ENCODE results near the gene AHCYL2.

DNA sequence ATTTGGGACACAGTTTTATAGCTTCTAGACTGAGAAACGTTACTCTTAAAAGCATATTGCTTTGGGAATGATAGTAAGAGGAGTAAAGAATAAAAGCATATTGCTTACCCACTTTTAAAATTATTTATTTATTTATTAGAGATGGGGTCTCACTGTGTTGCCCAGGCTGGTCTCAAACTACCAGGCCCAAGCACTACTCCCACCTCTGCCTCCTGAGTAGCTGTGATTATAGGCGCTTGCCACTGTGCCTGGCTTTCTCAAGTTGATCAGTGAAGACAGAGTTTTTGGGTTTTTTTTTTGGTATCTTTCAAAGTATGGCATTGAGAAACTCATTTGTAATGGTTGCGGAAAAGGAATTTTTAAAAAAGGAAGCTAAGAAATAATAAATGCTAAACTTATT, 68.0 kb downstream of the AHCYL2 start:
- TF ChIP-seq, protein P1, sequence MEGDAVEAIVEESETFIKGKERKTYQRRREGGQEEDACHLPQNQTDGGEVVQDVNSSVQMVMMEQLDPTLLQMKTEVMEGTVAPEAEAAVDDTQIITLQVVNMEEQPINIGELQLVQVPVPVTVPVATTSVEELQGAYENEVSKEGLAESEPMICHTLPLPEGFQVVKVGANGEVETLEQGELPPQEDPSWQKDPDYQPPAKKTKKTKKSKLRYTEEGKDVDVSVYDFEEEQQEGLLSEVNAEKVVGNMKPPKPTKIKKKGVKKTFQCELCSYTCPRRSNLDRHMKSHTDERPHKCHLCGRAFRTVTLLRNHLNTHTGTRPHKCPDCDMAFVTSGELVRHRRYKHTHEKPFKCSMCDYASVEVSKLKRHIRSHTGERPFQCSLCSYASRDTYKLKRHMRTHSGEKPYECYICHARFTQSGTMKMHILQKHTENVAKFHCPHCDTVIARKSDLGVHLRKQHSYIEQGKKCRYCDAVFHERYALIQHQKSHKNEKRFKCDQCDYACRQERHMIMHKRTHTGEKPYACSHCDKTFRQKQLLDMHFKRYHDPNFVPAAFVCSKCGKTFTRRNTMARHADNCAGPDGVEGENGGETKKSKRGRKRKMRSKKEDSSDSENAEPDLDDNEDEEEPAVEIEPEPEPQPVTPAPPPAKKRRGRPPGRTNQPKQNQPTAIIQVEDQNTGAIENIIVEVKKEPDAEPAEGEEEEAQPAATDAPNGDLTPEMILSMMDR (IDR thresholded peaks at IDR 0.05): no peak
- no peak for TF ChIP-seq EZH2 (IDR thresholded peaks at IDR 0.05; ENCODE audit: borderline replicate concordance, insufficient read depth, low read depth, low read length, poor library complexity, severe bottlenecking)

Measured in B cell (primary cell).